ENCODE data around the gene DNAJB11.
"Not testable (repeated sequence)": the region's sequence is repeated elsewhere in the genome, so short reads cannot be mapped to it uniquely, and the experiment has no call there.

The DNAJB11 gene

GRCh38 chr3:186577521-186577920 lies 7.0 kb downstream of the DNAJB11 start:
- no peak overlapping the region for H3K4me3 ChIP-seq (ENCODE audit: low read depth, low read length)
- no peak for TF ChIP-seq CTCF (IDR thresholded peaks at IDR 0.05; ENCODE audit: low read depth, low read length, missing control alignments)

GRCh38 chr3:186580785-186581184 lies 10.3 kb downstream of the DNAJB11 start:
- H3K4me3 ChIP-seq (ENCODE audit: low read depth, low read length), result no peak overlapping the region
- no peak for TF ChIP-seq CTCF (IDR thresholded peaks at IDR 0.05; ENCODE audit: low read depth, low read length, missing control alignments)
- DNase-seq (ENCODE audit: low read depth), result no peak

More at GRCh38 chr3:186577521-186577920, 7.0 kb downstream of the DNAJB11 start:
- DNase-seq (ENCODE audit: low read depth), result no peak

GRCh38 chr3:186582541-186582940 lies 12.0 kb downstream of the DNAJB11 start:
- no peak overlapping the region for H3K4me3 ChIP-seq (ENCODE audit: low read depth, low read length)
- DNase-seq (ENCODE audit: low read depth), result no peak
- no peak for TF ChIP-seq CTCF (IDR thresholded peaks at IDR 0.05; ENCODE audit: low read depth, low read length, missing control alignments)

GRCh38 chr3:186583831-186584230 lies 13.3 kb downstream of the DNAJB11 start:
- H3K4me3 ChIP-seq (ENCODE audit: low read depth, low read length), result no peak overlapping the region
- TF ChIP-seq CTCF (IDR thresholded peaks at IDR 0.05; ENCODE audit: low read depth, low read length, missing control alignments), result no peak
- DNase-seq (ENCODE audit: low read depth), result no peak

GRCh38 chr3:186586245-186586644 lies 15.7 kb downstream of the DNAJB11 start:
- not testable (repeated sequence) for H3K4me3 ChIP-seq (ENCODE audit: low read depth, low read length); DNase-seq (ENCODE audit: low read depth)

GRCh38 chr3:186587183-186587582 lies 16.7 kb downstream of the DNAJB11 start:
- DNase-seq (ENCODE audit: low read depth), result no peak
- no peak overlapping the region for H3K4me3 ChIP-seq (ENCODE audit: low read depth, low read length)
- TF ChIP-seq CTCF (IDR thresholded peaks at IDR 0.05; ENCODE audit: low read depth, low read length, missing control alignments), result no peak

GRCh38 chr3:186588632-186589031 lies 18.1 kb downstream of the DNAJB11 start:
- no peak for TF ChIP-seq CTCF (IDR thresholded peaks at IDR 0.05; ENCODE audit: low read depth, low read length, missing control alignments)
- H3K4me3 ChIP-seq (ENCODE audit: low read depth, low read length), result no peak overlapping the region
- no peak for DNase-seq (ENCODE audit: low read depth)

GRCh38 chr3:186589121-186589520 lies 18.6 kb downstream of the DNAJB11 start:
- H3K4me3 ChIP-seq (ENCODE audit: low read depth, low read length), result no peak overlapping the region
- no peak for DNase-seq (ENCODE audit: low read depth)
- TF ChIP-seq CTCF (IDR thresholded peaks at IDR 0.05; ENCODE audit: low read depth, low read length, missing control alignments), result peak; percentile 4
